ENCODE measurements around the gene RASSF7.

The RASSF7 gene

GRCh38 chr11:581752-582151 is 21.0 kb downstream of the RASSF7 start (continued):
- TF ChIP-seq ZBTB17 (tag by site-specific recombination; IDR thresholded peaks at IDR 0.05) = no peak
- no peak for TF ChIP-seq ZNF121 (tag by site-specific recombination; IDR thresholded peaks at IDR 0.05)
- TF ChIP-seq ZNF280C (tag by site-specific recombination; IDR thresholded peaks at IDR 0.05) = no peak
- TF ChIP-seq ZNF660 (tag by site-specific recombination; IDR thresholded peaks at IDR 0.05) = no peak
- TF ChIP-seq MEIS1 (CRISPR knock-in tag; IDR thresholded peaks at IDR 0.05; ENCODE audit: borderline replicate concordance) = no peak

- H3K36me3 ChIP-seq (ENCODE audit: control insufficient read depth in 2 of 2, insufficient read depth in 1 of 2, low read length in 2 of 2) = peaks cover 12 to 84% of the 10 kb centered on the region in 2 experiments; a peak in 2 of 3 replicates
- ChIA-PET CTCF (no interaction called here), POLR2A (no interaction called here)
- H3K4me3 ChIP-seq (ENCODE audit: low read depth, low read length) = no peak overlapping the region
- no peaks in the 10 kb centered on the region for H3K4me1 ChIP-seq (ENCODE audit: control insufficient read depth, insufficient read depth, low read length)
- H3K27ac ChIP-seq (ENCODE audit: extremely low read depth, low read depth, low read length) = no peak overlapping the region
- no peaks in the 10 kb centered on the region for H3K9me3 ChIP-seq (ENCODE audit: control insufficient read depth, insufficient read depth, low read depth, low read length)
- TF ChIP-seq SP2 (tag by site-specific recombination; IDR thresholded peaks at IDR 0.05) (no peak), KLF17 (tag by site-specific recombination; IDR thresholded peaks at IDR 0.05) (no peak), ZSCAN5A (tag by site-specific recombination; IDR thresholded peaks at IDR 0.05) (no peak), BCL11A (tag by site-specific recombination; IDR thresholded peaks at IDR 0.05; ENCODE audit: low read depth) (no peak), GLIS1 (tag by site-specific recombination; IDR thresholded peaks at IDR 0.05) (no peak), MEIS1 (CRISPR knock-in tag; IDR thresholded peaks at IDR 0.05; ENCODE audit: borderline replicate concordance) (no peak), PATZ1 (tag by site-specific recombination; IDR thresholded peaks at IDR 0.05) (no peak), GFI1B (tag by site-specific recombination; IDR thresholded peaks at IDR 0.05) (no peak), ZFP37 (tag by site-specific recombination; IDR thresholded peaks at IDR 0.05) (no peak), TCF7L2 (IDR thresholded peaks at IDR 0.05; ENCODE audit: borderline replicate concordance, low read depth, low read length) (no peak), ZIC2 (tag by site-specific recombination; IDR thresholded peaks at IDR 0.05) (no peak), TRIM28 (IDR thresholded peaks at IDR 0.05; ENCODE audit: borderline replicate concordance, low read length) (no peak), SP7 (tag by site-specific recombination; IDR thresholded peaks at IDR 0.05) (no peak), ZNF416 (tag by site-specific recombination; IDR thresholded peaks at IDR 0.05) (no peak), ZNF214 (tag by site-specific recombination; IDR thresholded peaks at IDR 0.05; ENCODE audit: borderline replicate concordance) (no peak), PRDM1 (tag by site-specific recombination; IDR thresholded peaks at IDR 0.05) (no peak), HIC1 (tag by site-specific recombination; IDR thresholded peaks at IDR 0.05) (no peak), ZNF776 (tag by site-specific recombination; IDR thresholded peaks at IDR 0.05; ENCODE audit: borderline replicate concordance) (no peak), OSR2 (tag by site-specific recombination; IDR thresholded peaks at IDR 0.05) (no peak)
Measured at GRCh38 chr11:584287-584686, 23.5 kb downstream of the RASSF7 start.

Data from HEK293 (cell line).